ENCODE data around the gene GRIN2B. TPM values are rescaled to one million over a fixed set of nuclear protein-coding genes. Genes with fewer than 3 reads are reported as not detected.

The GRIN2B gene
- total RNA-seq, 1 donor = not detected

DNA sequence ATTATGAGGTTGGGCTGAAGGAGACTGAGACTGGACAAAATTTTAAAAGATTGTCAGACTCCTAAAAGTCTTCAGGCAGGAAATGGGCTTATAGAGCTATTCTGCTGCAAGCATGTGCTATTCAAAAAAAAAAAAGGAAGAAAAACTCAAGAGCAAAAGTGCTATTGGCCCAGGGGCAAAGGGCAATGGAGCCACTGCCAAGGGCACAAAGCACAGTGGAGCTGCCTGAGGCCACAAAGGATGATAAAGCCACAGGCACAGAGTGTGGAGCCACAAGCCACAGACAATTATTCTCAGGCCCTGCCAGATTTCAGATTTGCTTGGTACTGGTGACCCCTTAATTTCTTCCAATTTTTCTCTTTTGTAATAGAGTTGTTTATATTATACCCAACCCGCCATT, 29.6 kb upstream of the GRIN2B start:
- Histone ChIP-seq H3K36me3 (ENCODE audit: insufficient read depth, low read length) (no peaks in the 10 kb centered on the region), H3K79me2 (ENCODE audit: insufficient read depth, low read length) (no peaks in the 10 kb centered on the region), H3K4me3 (ENCODE audit: insufficient read depth, low read length) (no peak overlapping the region), H4K20me1 (ENCODE audit: insufficient read depth, low read length) (no peaks in the 10 kb centered on the region), H3K4me1 (ENCODE audit: insufficient read depth, low read length) (no peaks in the 10 kb centered on the region), H3K4me2 (ENCODE audit: insufficient read depth, low read length) (no peak overlapping the region), H2AFZ (ENCODE audit: low read length) (no peak overlapping the region), H3K27me3 (ENCODE audit: insufficient read depth, low read length) (no peaks in the 10 kb centered on the region), H3K9me3 (ENCODE audit: low read depth, low read length) (no peaks in the 10 kb centered on the region), H3K27ac (ENCODE audit: low read depth, low read length) (no peak overlapping the region)
- TF ChIP-seq, protein P1, sequence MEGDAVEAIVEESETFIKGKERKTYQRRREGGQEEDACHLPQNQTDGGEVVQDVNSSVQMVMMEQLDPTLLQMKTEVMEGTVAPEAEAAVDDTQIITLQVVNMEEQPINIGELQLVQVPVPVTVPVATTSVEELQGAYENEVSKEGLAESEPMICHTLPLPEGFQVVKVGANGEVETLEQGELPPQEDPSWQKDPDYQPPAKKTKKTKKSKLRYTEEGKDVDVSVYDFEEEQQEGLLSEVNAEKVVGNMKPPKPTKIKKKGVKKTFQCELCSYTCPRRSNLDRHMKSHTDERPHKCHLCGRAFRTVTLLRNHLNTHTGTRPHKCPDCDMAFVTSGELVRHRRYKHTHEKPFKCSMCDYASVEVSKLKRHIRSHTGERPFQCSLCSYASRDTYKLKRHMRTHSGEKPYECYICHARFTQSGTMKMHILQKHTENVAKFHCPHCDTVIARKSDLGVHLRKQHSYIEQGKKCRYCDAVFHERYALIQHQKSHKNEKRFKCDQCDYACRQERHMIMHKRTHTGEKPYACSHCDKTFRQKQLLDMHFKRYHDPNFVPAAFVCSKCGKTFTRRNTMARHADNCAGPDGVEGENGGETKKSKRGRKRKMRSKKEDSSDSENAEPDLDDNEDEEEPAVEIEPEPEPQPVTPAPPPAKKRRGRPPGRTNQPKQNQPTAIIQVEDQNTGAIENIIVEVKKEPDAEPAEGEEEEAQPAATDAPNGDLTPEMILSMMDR (IDR thresholded peaks at IDR 0.05; ENCODE audit: extremely low read depth, low read depth, low read length) = no peak
- no peak for DNase-seq (ENCODE audit: insufficient read length, low spot score, missing footprints)

DNA sequence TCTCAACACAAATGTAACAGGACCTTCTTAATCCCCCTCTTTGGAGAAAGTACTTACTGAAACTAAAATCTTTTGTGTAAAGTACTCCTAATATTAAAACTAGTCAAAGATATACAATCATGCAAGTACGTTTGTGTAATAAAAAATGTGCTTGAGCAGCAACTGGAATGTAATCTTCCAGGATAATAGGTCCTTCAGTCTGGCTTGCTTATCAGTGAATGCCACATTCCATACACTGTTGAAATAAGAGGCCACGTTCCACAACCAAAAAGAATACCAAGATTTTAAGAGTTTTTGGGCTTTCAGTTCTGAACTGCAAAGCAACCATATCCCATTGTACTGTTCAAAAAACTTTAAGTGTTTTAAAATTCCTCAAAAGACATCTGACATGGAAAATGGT, 26.2 kb upstream of the GRIN2B start:
- no peaks in the 10 kb centered on the region for H3K9me3 ChIP-seq (ENCODE audit: low read depth, low read length)
- H3K4me1 ChIP-seq (ENCODE audit: insufficient read depth, low read length) = no peaks in the 10 kb centered on the region
- H2AFZ ChIP-seq (ENCODE audit: low read length) = no peak overlapping the region
- no peaks in the 10 kb centered on the region for H3K27me3 ChIP-seq (ENCODE audit: insufficient read depth, low read length)
- no peaks in the 10 kb centered on the region for H3K79me2 ChIP-seq (ENCODE audit: insufficient read depth, low read length)
- no peaks in the 10 kb centered on the region for H3K36me3 ChIP-seq (ENCODE audit: insufficient read depth, low read length)
- no peak for DNase-seq (ENCODE audit: insufficient read length, low spot score, missing footprints)
- no peaks in the 10 kb centered on the region for H4K20me1 ChIP-seq (ENCODE audit: insufficient read depth, low read length)
- no peak overlapping the region for H3K27ac ChIP-seq (ENCODE audit: low read depth, low read length)
- H3K4me3 ChIP-seq (ENCODE audit: insufficient read depth, low read length) = no peak overlapping the region
- TF ChIP-seq, protein P1 (IDR thresholded peaks at IDR 0.05; ENCODE audit: extremely low read depth, low read depth, low read length) = no peak
- H3K4me2 ChIP-seq (ENCODE audit: insufficient read depth, low read length) = no peak overlapping the region

DNA sequence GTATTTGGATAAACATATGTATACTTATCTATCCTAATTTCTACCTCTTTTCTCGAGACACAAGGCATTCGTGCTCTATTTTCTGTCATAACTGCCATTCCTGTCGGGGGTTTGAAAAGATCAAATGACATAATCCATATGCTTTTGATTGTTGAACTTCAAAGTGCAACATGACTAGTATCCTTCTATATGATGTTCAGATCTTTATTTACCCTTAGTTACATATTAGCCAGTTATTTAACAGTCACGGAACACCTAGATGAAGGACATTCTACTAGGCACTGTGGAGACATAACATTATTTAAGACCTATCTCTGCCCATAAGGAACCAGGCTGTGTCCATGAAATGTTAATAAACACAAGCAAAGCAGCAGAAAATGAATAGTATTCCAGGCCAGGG, 11.2 kb upstream of the GRIN2B start:
- H3K4me3 ChIP-seq (ENCODE audit: insufficient read depth, low read length) = no peak overlapping the region
- H3K79me2 ChIP-seq (ENCODE audit: insufficient read depth, low read length) = no peaks in the 10 kb centered on the region
- no peak for DNase-seq (ENCODE audit: insufficient read length, low spot score, missing footprints)
- H2AFZ ChIP-seq (ENCODE audit: low read length) = no peak overlapping the region
- H3K27me3 ChIP-seq (ENCODE audit: insufficient read depth, low read length) = no peaks in the 10 kb centered on the region
- no peaks in the 10 kb centered on the region for H4K20me1 ChIP-seq (ENCODE audit: insufficient read depth, low read length)
- no peak overlapping the region for H3K4me2 ChIP-seq (ENCODE audit: insufficient read depth, low read length)
- TF ChIP-seq, protein P1 (IDR thresholded peaks at IDR 0.05; ENCODE audit: extremely low read depth, low read depth, low read length) = no peak
- no peaks in the 10 kb centered on the region for H3K9me3 ChIP-seq (ENCODE audit: low read depth, low read length)
- H3K4me1 ChIP-seq (ENCODE audit: insufficient read depth, low read length) = no peaks in the 10 kb centered on the region
- H3K36me3 ChIP-seq (ENCODE audit: insufficient read depth, low read length) = no peaks in the 10 kb centered on the region
- H3K27ac ChIP-seq (ENCODE audit: low read depth, low read length) = no peak overlapping the region

DNA sequence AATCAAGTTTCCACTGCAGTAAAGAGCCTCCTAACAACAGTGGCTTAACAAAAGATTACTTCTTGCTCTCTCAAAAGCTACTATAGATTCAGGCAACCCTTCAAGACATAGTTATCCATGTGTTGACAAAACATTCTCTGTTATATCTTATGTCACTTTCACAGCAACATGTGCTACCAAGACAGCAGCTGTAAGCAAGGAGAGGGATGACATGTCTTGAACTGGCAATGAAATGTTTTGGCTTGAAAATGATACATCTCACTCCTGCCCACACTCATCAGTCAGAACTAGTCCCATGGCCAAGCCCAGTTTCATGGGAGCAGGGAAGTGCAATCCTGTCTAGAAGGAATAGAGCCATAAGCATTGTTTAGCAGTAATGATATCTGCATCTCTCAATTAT, 10.7 kb upstream of the GRIN2B start:
- H3K4me1 ChIP-seq (ENCODE audit: insufficient read depth, low read length) = no peaks in the 10 kb centered on the region
- H4K20me1 ChIP-seq (ENCODE audit: insufficient read depth, low read length) = no peaks in the 10 kb centered on the region
- no peak for DNase-seq (ENCODE audit: insufficient read length, low spot score, missing footprints)
- no peaks in the 10 kb centered on the region for H3K27me3 ChIP-seq (ENCODE audit: insufficient read depth, low read length)
- no peaks in the 10 kb centered on the region for H3K36me3 ChIP-seq (ENCODE audit: insufficient read depth, low read length)
- no peaks in the 10 kb centered on the region for H3K79me2 ChIP-seq (ENCODE audit: insufficient read depth, low read length)
- no peak overlapping the region for H3K4me3 ChIP-seq (ENCODE audit: insufficient read depth, low read length)
- no peak overlapping the region for H3K4me2 ChIP-seq (ENCODE audit: insufficient read depth, low read length)
- TF ChIP-seq, protein P1 (IDR thresholded peaks at IDR 0.05; ENCODE audit: extremely low read depth, low read depth, low read length) = no peak
- H3K27ac ChIP-seq (ENCODE audit: low read depth, low read length) = no peak overlapping the region
- no peak overlapping the region for H2AFZ ChIP-seq (ENCODE audit: low read length)
- no peaks in the 10 kb centered on the region for H3K9me3 ChIP-seq (ENCODE audit: low read depth, low read length)
